B cell (primary cell): Measurements from ENCODE around the gene NSRP1. TPM values are rescaled to one million over a fixed set of nuclear protein-coding genes. Genes with fewer than 3 reads are reported as not detected.

Experiments used
- ATAC-seq: fragments of 200-7000 bp; cut with Tn5 transposase; one replicate; pipeline ENCODE4 v1.10.0; 2021; ENCODE audit warnings: low read depth, mild to moderate bottlenecking, moderate number of reproducible peaks, moderate library complexity
- CTCF ChIA-PET: fragments of 350-600 bp; sonication (Branson Sonifier 250); formaldehyde crosslinking; loops from one replicate; lab custom pipeline; 2021; ENCODE audit warnings: antibody characterized with exemption, inconsistent platforms; lab: Charles Lee
- POLR2A ChIA-PET: fragments of 350-600 bp; sonication (Branson Sonifier 250); formaldehyde crosslinking; loops from one replicate; lab custom pipeline; 2021; ENCODE audit warnings: antibody characterized with exemption; lab: Charles Lee
- DNase-seq: peaks from one replicate; pipeline ENCODE4 v3.0.0; 2013
- H2AFZ ChIP-seq: 2 replicates; pipeline ENCODE4 v1.6.1; 2012; ENCODE audit warnings: mild to moderate bottlenecking, low read depth, low read length; ENCODE audit not compliant: insufficient read depth, poor library complexity, severe bottlenecking
- H3K27ac ChIP-seq, 2 donors: 1 replicate in 1 of 2; 2 replicates in 1 of 2; pipeline ENCODE4 v1.5.1; 2012 to 2013; ENCODE audit warnings: low read length in 2 of 2, mild to moderate bottlenecking in 2 of 2, moderate library complexity in 1 of 2
- H3K27me3 ChIP-seq, 4 experiments: fragments of 200-600 bp in 1 of 4; sonication (generic) in 1 of 4; replicated peaks in 1 of 4; 1 replicate in 2 of 4; 2 replicates in 2 of 4; pipeline versions ENCODE4 v1.6.1 to v1.7.0; 2013 to 2016; ENCODE audit warnings: low read length in 3 of 4, mild to moderate bottlenecking in 2 of 4, mixed read lengths in 1 of 4, moderate library complexity in 1 of 4; ENCODE audit not compliant: insufficient read depth in 4 of 4, control insufficient read depth in 3 of 4; ENCODE audit errors: control extremely low read depth in 1 of 4
- H3K36me3 ChIP-seq, 2 experiments: replicated peaks in 1 of 2; 1 replicate in 1 of 2; 2 replicates in 1 of 2; pipeline versions ENCODE4 v1.6.1 to v1.7.1; 2013; ENCODE audit warnings: low read length in 1 of 2; ENCODE audit not compliant: insufficient read depth in 2 of 2, control insufficient read depth in 1 of 2; ENCODE audit errors: control extremely low read depth in 1 of 2, extremely low read depth in 1 of 2
- H3K4me1 ChIP-seq, 2 donors: fragments of 200-600 bp in 1 of 2; sonication (generic) in 1 of 2; 1 replicate in 1 of 2; 2 replicates in 1 of 2; pipeline versions ENCODE4 v1.5.1 to v1.6.1; 2013 to 2017; ENCODE audit warnings: low read length in 2 of 2; ENCODE audit not compliant: control insufficient read depth in 2 of 2, insufficient read depth in 2 of 2
- H3K4me2 ChIP-seq: replicated peaks from 2 replicates; pipeline ENCODE3; 2012; ENCODE audit warnings: mild to moderate bottlenecking, low read depth, low read length; ENCODE audit not compliant: poor library complexity, severe bottlenecking
- H3K4me3 ChIP-seq, 5 experiments: fragments of 200-600 bp in 1 of 5; sonication (generic) in 1 of 5; 1 replicate in 3 of 5; 2 replicates in 2 of 5; pipeline versions ENCODE4 v1.5.1 to v1.7.0; 2011 to 2016; ENCODE audit warnings: low read length in 4 of 5, mild to moderate bottlenecking in 4 of 5, low read depth in 2 of 5, control low read depth in 1 of 5, moderate library complexity in 1 of 5; ENCODE audit not compliant: insufficient read depth in 1 of 5; ENCODE audit errors: control extremely low read depth in 1 of 5, extremely low read depth in 1 of 5
- H3K79me2 ChIP-seq: fragments of 200-600 bp; sonication (generic); one replicate; pipeline ENCODE4 v1.6.0; 2016; ENCODE audit warnings: low read length; ENCODE audit not compliant: control insufficient read depth, insufficient read depth
- H3K9ac ChIP-seq: fragments of 200-600 bp; sonication (generic); 2 replicates; pipeline ENCODE4 v1.6.1; 2017; ENCODE audit warnings: mild to moderate bottlenecking, low read length, moderate library complexity
- H3K9me3 ChIP-seq, 3 donors: one replicate each; pipeline versions ENCODE4 v1.6.1 to v1.7.1; 2013; ENCODE audit warnings: low read length in 2 of 3; ENCODE audit not compliant: control insufficient read depth in 2 of 3, insufficient read depth in 1 of 3; ENCODE audit errors: control extremely low read depth in 1 of 3
- H4K20me1 ChIP-seq: 2 replicates; pipeline ENCODE4 v1.6.0; 2012; ENCODE audit warnings: mild to moderate bottlenecking, low read length; ENCODE audit not compliant: insufficient read depth, control insufficient read depth, poor library complexity, severe bottlenecking
- H3K27ac Mint-ChIP-seq: one replicate; pipeline ENCODE4 v1.8.0; 2021; ENCODE audit warnings: mixed read lengths
- H3K27me3 Mint-ChIP-seq: one replicate; pipeline ENCODE4 v1.8.0; 2021; ENCODE audit warnings: mixed read lengths
- H3K4me1 Mint-ChIP-seq: one replicate; pipeline ENCODE4 v1.8.0; 2021; ENCODE audit warnings: mixed read lengths
- H3K4me3 Mint-ChIP-seq: one replicate; pipeline ENCODE4 v1.8.0; 2021; ENCODE audit warnings: mixed read lengths
- H3K9me3 Mint-ChIP-seq: one replicate; pipeline ENCODE4 v1.8.0; 2022; ENCODE audit warnings: mixed read lengths; ENCODE audit not compliant: insufficient read depth
- CTCF ChIP-seq: fragments of 200-600 bp; IDR thresholded peaks from one replicate; pipeline ENCODE4 v1.8.0; 2022; ENCODE audit warnings: antibody characterized with exemption, mild to moderate bottlenecking
- EZH2 ChIP-seq: IDR thresholded peaks from 2 replicates; pipeline ENCODE4 v1.6.1; 2012; ENCODE audit warnings: borderline replicate concordance, low read depth, mild to moderate bottlenecking, moderate library complexity, low read length; ENCODE audit not compliant: insufficient read depth, poor library complexity, severe bottlenecking
- WGBS: methylation state at CpG from one replicate; pipeline ENCODE4 v1.1.5; 2013; ENCODE audit warnings: missing lambda C conversion rate; ENCODE audit not compliant: insufficient coverage; 5-methylcytosine and 5-hydroxymethylcytosine counted together
- intact Hi-C: fragments of 100-400 bp; cut with micrococcal nuclease; formaldehyde crosslinking; loops from one replicate; pipeline ENCODE4 v1.10.0; 2022
- polyA plus RNA-seq: library from polyadenylated mRNA; depleted of rRNA; stranded (reverse); fragments of >200 nt; gene quantifications from 2 replicates; pipeline ENCODE4 v1.2.3, GENCODE V29; 2012
- total RNA-seq, 2 donors: library from RNA; stranded (reverse); fragments of 120-200 nt in 1 of 2; gene quantifications; 1 replicate in 1 of 2; 2 replicates in 1 of 2; pipeline versions ENCODE4 v1.2.3 to v1.2.4, GENCODE V29; 2013 to 2022

Gene NSRP1
- total and polyA plus RNA-seq, 2 donors (not counting 1 experiment from before 2014, with no cell fraction given), result 11.2 to 46.2 TPM

GRCh38 chr17:30210366-30210765 lies 93.8 kb downstream of the NSRP1 start:
- Histone ChIP-seq H3K27ac (no peak overlapping the region), H3K4me1 (no peaks in the 10 kb centered on the region), H3K9me3 (no peaks in the 10 kb centered on the region), H3K9ac (no peak overlapping the region), H3K36me3 (no peaks in the 10 kb centered on the region), H4K20me1 (no peaks in the 10 kb centered on the region), H3K4me2 (no peak overlapping the region), H3K4me3 (no peak overlapping the region), H3K27me3 (no peaks in the 10 kb centered on the region), H2AFZ (no peak overlapping the region), H3K79me2 (no peaks in the 10 kb centered on the region)
- Mint-ChIP-seq H3K27me3 (peaks cover 8% of the 10 kb centered on the region), H3K4me1 (no peaks in the 10 kb centered on the region), H3K27ac (no peak overlapping the region), H3K4me3 (no peak overlapping the region), H3K9me3 (no peaks in the 10 kb centered on the region)
- intact Hi-C loops, result no loop called here
- ChIA-PET POLR2A (no interaction called here), CTCF (no interaction called here)
- WGBS, result 99% methylated on average over 11 of the region's 11 CpGs
- DNase-seq (no peak), ATAC-seq (no peak)
- no peak for TF ChIP-seq CTCF
- TF ChIP-seq EZH2, result no peak

GRCh38 chr17:30210901-30211300 lies 94.3 kb downstream of the NSRP1 start:
- H3K4me1 ChIP-seq, result no peaks in the 10 kb centered on the region
- no peak for TF ChIP-seq EZH2
- TF ChIP-seq CTCF, result no peak
- 97% methylated on average over 6 of the region's 10 CpGs for WGBS

More at GRCh38 chr17:30210901-30211300, 94.3 kb downstream of the NSRP1 start:
- Histone ChIP-seq H2AFZ (no peak overlapping the region), H3K79me2 (no peaks in the 10 kb centered on the region), H3K4me3 (no peak overlapping the region), H3K4me2 (no peak overlapping the region), H4K20me1 (no peaks in the 10 kb centered on the region), H3K27me3 (no peaks in the 10 kb centered on the region), H3K9ac (no peak overlapping the region), H3K27ac (no peak overlapping the region), H3K36me3 (no peaks in the 10 kb centered on the region), H3K9me3 (no peaks in the 10 kb centered on the region)
- DNase-seq (no peak), ATAC-seq (no peak)
- ChIA-PET CTCF (no interaction called here), POLR2A (no interaction called here)
- H3K4me3 Mint-ChIP-seq, result no peak overlapping the region
- intact Hi-C loops, result no loop called here
- no peaks in the 10 kb centered on the region for H3K4me1 Mint-ChIP-seq
- peaks cover 8% of the 10 kb centered on the region for H3K27me3 Mint-ChIP-seq
- H3K9me3 Mint-ChIP-seq, result no peaks in the 10 kb centered on the region
- H3K27ac Mint-ChIP-seq, result no peak overlapping the region
